CD4-positive, alpha-beta memory T cell (primary cell): Measurements from ENCODE around the gene ACTL7A. TPM values are rescaled to one million over a fixed set of nuclear protein-coding genes. Genes with fewer than 3 reads are reported as not detected.
"Not testable (repeated sequence)": the region's sequence is repeated elsewhere in the genome, so short reads cannot be mapped to it uniquely, and the experiment has no call there.

Experiments used
- CTCF ChIA-PET: fragments of 350-600 bp; sonication (Branson Sonifier 250); formaldehyde crosslinking; loops from one replicate; lab custom pipeline; 2021; ENCODE audit warnings: inconsistent platforms; ENCODE audit not compliant: partially characterized antibody; lab: Charles Lee
- POLR2A ChIA-PET: fragments of 350-600 bp; sonication (Branson Sonifier 250); formaldehyde crosslinking; loops from one replicate; lab custom pipeline; 2021; ENCODE audit not compliant: partially characterized antibody; lab: Charles Lee
- DNase-seq, 5 donors: peaks; one replicate each; pipeline versions ENCODE4 v3.0.0 to v3.0.0-alpha.2; 2020 to 2022; ENCODE audit warnings: mixed read lengths in 1 of 5
- H3K27ac ChIP-seq: one replicate; pipeline ENCODE4 v1.7.0; 2013; ENCODE audit warnings: low read depth, low read length
- H3K27me3 ChIP-seq: 2 replicates; pipeline ENCODE4 v1.7.0; 2013; ENCODE audit warnings: mild to moderate bottlenecking, low read length, moderate library complexity; ENCODE audit not compliant: insufficient read depth
- H3K36me3 ChIP-seq: 2 replicates; pipeline ENCODE4 v1.7.0; 2013; ENCODE audit warnings: mild to moderate bottlenecking, low read length, moderate library complexity; ENCODE audit not compliant: insufficient read depth
- H3K4me1 ChIP-seq: 2 replicates; pipeline ENCODE4 v1.7.0; 2013; ENCODE audit warnings: mild to moderate bottlenecking, low read length, moderate library complexity; ENCODE audit not compliant: insufficient read depth
- H3K4me3 ChIP-seq, 2 donors: one replicate each; pipeline ENCODE4 v1.7.0; 2013; ENCODE audit warnings: low read length in 2 of 2, mild to moderate bottlenecking in 1 of 2
- H3K9me3 ChIP-seq, 2 donors: one replicate each; pipeline ENCODE4 v1.7.0; 2013; ENCODE audit warnings: low read length in 2 of 2, control low read depth in 1 of 2; ENCODE audit not compliant: control insufficient read depth in 1 of 2
- H3K27ac Mint-ChIP-seq, 7 donors: one replicate each; pipeline ENCODE4 v1.8.0; 2020 to 2021; ENCODE audit warnings: mixed read lengths in 7 of 7, mild to moderate bottlenecking in 6 of 7, inconsistent platforms in 3 of 7, moderate library complexity in 3 of 7
- H3K27me3 Mint-ChIP-seq, 2 donors: one replicate each; pipeline ENCODE4 v1.8.0; 2020 to 2021; ENCODE audit warnings: mixed read lengths in 2 of 2
- H3K36me3 Mint-ChIP-seq, 2 donors: one replicate each; pipeline ENCODE4 v1.8.0; 2020 to 2021; ENCODE audit warnings: mixed read lengths in 2 of 2, inconsistent platforms in 1 of 2, mild to moderate bottlenecking in 1 of 2
- H3K4me1 Mint-ChIP-seq, 4 donors: one replicate each; pipeline ENCODE4 v1.8.0; 2020 to 2021; ENCODE audit warnings: mixed read lengths in 4 of 4, mild to moderate bottlenecking in 1 of 4
- H3K4me3 Mint-ChIP-seq, 8 donors: one replicate each; pipeline ENCODE4 v1.8.0; 2020 to 2021; ENCODE audit warnings: mixed read lengths in 8 of 8, mild to moderate bottlenecking in 7 of 8, moderate library complexity in 6 of 8, inconsistent platforms in 3 of 8
- H3K9me3 Mint-ChIP-seq, 8 donors: one replicate each; pipeline ENCODE4 v1.8.0; 2020 to 2021; ENCODE audit warnings: mixed read lengths in 8 of 8, mild to moderate bottlenecking in 5 of 8, inconsistent platforms in 3 of 8, moderate library complexity in 1 of 8
- intact Hi-C: fragments of 100-400 bp; cut with micrococcal nuclease; formaldehyde crosslinking; loops from one replicate; pipeline ENCODE4 v1.15.1; 2023
- polyA plus RNA-seq, 2 donors: library from polyadenylated mRNA; unstranded; fragments of 300-500 nt; fragmentation: Illumina TruSeq; gene quantifications; one replicate each; pipeline ENCODE4 v1.2.3, GENCODE V29; 2021
- total RNA-seq, 2 experiments: library from RNA; stranded (reverse); gene quantifications; one replicate each; pipeline ENCODE4 v1.2.3, GENCODE V29; 2021

ACTL7A gene
- total and polyA plus RNA-seq, 4 experiments from 2014 or later, result not detected

DNA sequence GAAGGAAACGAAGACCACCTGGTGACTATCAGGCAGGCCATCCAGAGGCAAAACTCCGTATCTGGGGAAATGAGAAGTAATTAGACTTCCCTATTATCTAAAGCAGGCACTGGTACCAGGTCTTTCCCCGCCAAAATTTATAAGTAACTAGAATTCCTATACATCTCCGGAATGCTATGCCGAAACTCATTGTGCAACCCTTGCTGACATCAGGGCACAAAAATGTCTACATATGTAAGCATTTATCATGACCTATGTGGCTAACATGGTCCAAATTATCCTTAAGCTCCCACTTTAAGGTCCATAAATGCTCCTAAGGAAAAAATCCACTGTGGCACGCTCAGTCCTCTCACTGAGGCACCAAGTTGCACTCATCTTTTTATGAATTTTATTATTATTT lies 24.0 kb upstream of the ACTL7A start:
- H3K27me3 ChIP-seq, result no peaks in the 10 kb centered on the region
- H3K36me3 ChIP-seq, result no peaks in the 10 kb centered on the region
- Mint-ChIP-seq H3K9me3 (peaks cover 0 to 2% (median 0%) of the 10 kb centered on the region in 8 donors), H3K27me3 (peaks cover 0 to 9% of the 10 kb centered on the region in 2 donors), H3K36me3 (no peaks in the 10 kb centered on the region), H3K4me1 (peaks cover 4 to 8% (median 7%) of the 10 kb centered on the region in 4 donors), H3K4me3 (no peak overlapping the region), H3K27ac (no peak overlapping the region)
- ChIA-PET CTCF (no interaction called here), POLR2A (no interaction called here)
- H3K9me3 ChIP-seq, result no peaks in the 10 kb centered on the region
- no peaks in the 10 kb centered on the region for H3K4me1 ChIP-seq
- no peak overlapping the region for H3K4me3 ChIP-seq
- DNase-seq, result no peak
- H3K27ac ChIP-seq, result no peak overlapping the region
- intact Hi-C loops, result no loop called here

DNA sequence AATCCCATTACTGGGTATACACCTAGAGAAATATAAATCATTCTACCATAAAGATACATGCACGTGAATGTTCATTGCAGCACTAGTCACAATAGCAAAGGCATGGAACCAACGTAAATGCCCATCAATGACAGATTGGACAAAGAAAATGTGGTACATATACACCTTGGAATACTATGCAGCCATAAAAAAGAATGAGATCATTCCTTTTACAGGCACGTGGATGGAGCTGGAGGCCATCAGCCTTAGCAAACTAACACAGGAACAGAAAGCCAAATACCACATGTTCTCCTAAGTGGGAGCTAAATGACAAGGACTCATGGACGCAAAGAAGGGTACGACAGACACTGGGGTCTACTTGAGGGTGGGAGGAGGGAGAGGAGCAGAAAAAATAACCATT lies 22.5 kb upstream of the ACTL7A start:
- intact Hi-C loops, H3K36me3 Mint-ChIP-seq: not testable (repeated sequence)

DNA sequence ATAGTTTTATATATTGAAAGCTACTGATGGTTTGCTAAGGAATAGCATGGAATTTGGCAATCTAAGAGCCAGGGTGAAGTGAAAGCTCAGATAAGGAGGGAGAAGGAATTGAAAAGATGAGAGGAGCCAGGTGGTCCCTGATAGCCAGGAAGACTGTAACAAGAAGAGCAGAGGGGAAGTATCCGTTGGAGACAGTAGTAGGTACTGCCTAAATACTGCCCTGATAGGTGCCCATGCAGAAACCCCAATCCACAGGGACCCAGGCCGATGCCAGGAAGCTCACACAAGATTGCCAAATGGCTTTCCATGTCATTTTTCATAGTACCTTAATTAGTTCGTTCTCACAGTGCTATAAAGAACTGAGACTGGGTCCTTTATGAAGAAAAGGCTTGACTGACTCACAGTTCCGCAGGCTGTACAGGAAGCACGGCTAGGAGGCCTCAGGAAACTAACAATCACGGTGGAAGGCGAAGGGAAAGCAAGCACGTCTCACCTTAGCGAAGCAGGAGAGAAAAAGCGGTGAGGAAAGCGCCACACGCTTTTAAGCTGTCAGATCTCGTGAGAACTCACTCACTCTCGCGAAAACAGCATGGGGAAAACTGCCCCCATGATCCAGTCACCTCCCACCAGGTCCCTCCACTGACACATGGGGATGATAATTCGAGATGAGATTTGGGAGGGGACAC lies 19.3 kb upstream of the ACTL7A start:
- Mint-ChIP-seq H3K27me3 (peaks cover 0 to 4% of the 10 kb centered on the region in 2 donors), H3K9me3 (peaks cover 0 to 2% (median 0%) of the 10 kb centered on the region in 8 donors), H3K36me3 (no peaks in the 10 kb centered on the region), H3K4me3 (peak overlapping the region; percentile 3 to 76 (median 52)), H3K27ac (peak overlapping the region in 5 of 7 donors; percentile 12 to 63 (median 31)), H3K4me1 (peaks cover 5 to 9% (median 7%) of the 10 kb centered on the region in 4 donors)
- H3K36me3 ChIP-seq, result no peaks in the 10 kb centered on the region
- DNase-seq, result no peak
- CTCF ChIA-PET, result no interaction called here
- no peaks in the 10 kb centered on the region for H3K27me3 ChIP-seq
- H3K9me3 ChIP-seq, result no peaks in the 10 kb centered on the region
- no peaks in the 10 kb centered on the region for H3K4me1 ChIP-seq
- no peak overlapping the region for H3K4me3 ChIP-seq
- POLR2A ChIA-PET, result no interaction called here
- intact Hi-C loops, result no loop called here
- no peak overlapping the region for H3K27ac ChIP-seq

More for the DNA sequence above, 22.5 kb upstream of the ACTL7A start:
- Mint-ChIP-seq H3K4me3 (peak overlapping the region in 1 of 8 donors; percentile 21), H3K4me1 (peaks cover 6 to 10% (median 8%) of the 10 kb centered on the region in 4 donors)
- DNase-seq, H3K27me3 Mint-ChIP-seq, H3K36me3 ChIP-seq, H3K27ac ChIP-seq, POLR2A ChIA-PET, CTCF ChIA-PET, H3K9me3 ChIP-seq, H3K4me1 ChIP-seq, H3K27ac Mint-ChIP-seq, H3K4me3 ChIP-seq, H3K27me3 ChIP-seq, H3K9me3 Mint-ChIP-seq: not testable (repeated sequence)

DNA sequence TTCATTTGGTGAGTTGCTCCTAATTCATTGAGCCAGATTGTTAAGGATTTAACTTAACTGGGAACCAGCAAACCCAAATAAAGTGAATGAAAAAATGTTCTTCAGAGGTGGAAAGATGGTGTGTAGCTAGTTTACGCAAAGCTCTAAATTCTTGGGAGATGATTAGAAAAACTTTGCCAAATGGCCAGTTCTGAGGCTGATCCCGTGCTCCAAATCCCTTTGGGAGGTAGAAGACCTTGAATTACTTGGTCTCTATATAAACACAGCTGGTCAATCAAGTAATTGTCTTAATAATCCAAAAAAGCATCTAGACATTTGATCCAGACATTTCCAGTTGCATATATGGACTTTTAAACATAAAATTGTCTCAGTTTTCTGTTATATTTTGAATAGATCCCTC lies 17.7 kb upstream of the ACTL7A start:
- Mint-ChIP-seq H3K27ac (no peak overlapping the region), H3K27me3 (peaks cover 2 to 3% of the 10 kb centered on the region in 2 donors), H3K36me3 (no peaks in the 10 kb centered on the region), H3K4me3 (no peak overlapping the region), H3K4me1 (peaks cover 5 to 9% (median 7%) of the 10 kb centered on the region in 4 donors), H3K9me3 (peaks cover 0 to 2% (median 0%) of the 10 kb centered on the region in 8 donors)
- ChIA-PET POLR2A (no interaction called here), CTCF (no interaction called here)
- Histone ChIP-seq H3K27me3 (no peaks in the 10 kb centered on the region), H3K4me1 (no peaks in the 10 kb centered on the region), H3K4me3 (no peak overlapping the region), H3K27ac (no peak overlapping the region), H3K9me3 (no peaks in the 10 kb centered on the region), H3K36me3 (no peaks in the 10 kb centered on the region)
- intact Hi-C loops, result no loop called here
- DNase-seq, result no peak

DNA sequence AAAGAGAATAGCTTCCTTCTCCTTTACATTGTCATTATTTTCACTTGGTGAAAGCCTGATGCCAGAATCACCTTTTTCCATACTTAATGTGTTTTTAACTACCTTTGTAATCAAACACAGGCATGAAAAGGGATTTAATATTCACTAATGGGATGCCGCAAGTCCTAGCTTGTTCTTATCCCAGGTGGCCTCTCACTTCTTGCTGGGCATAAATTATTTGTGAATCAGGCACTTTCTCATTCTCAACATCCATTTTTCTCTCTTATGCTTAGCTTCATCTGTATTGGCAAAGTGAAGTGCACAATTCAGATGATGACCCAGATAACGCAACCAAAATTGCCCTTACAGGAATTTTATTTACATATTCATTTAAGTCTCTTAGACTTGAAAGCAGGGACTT lies 17.2 kb upstream of the ACTL7A start:
- H3K27ac Mint-ChIP-seq, result no peak overlapping the region
- H3K9me3 Mint-ChIP-seq, result no peaks in the 10 kb centered on the region
- ChIA-PET POLR2A (no interaction called here), CTCF (no interaction called here)
- H3K27me3 Mint-ChIP-seq, result peaks cover 1 to 2% of the 10 kb centered on the region in 2 donors
- intact Hi-C loops, result no loop called here
- no peaks in the 10 kb centered on the region for H3K9me3 ChIP-seq
- no peak overlapping the region for H3K27ac ChIP-seq
- H3K4me3 ChIP-seq, result no peak overlapping the region
- H3K4me1 Mint-ChIP-seq, result peaks cover 5 to 9% (median 7%) of the 10 kb centered on the region in 4 donors
- H3K36me3 Mint-ChIP-seq, result no peaks in the 10 kb centered on the region
- no peak overlapping the region for H3K4me3 Mint-ChIP-seq
- no peaks in the 10 kb centered on the region for H3K27me3 ChIP-seq
- no peaks in the 10 kb centered on the region for H3K4me1 ChIP-seq
- H3K36me3 ChIP-seq, result no peaks in the 10 kb centered on the region
- no peak for DNase-seq

DNA sequence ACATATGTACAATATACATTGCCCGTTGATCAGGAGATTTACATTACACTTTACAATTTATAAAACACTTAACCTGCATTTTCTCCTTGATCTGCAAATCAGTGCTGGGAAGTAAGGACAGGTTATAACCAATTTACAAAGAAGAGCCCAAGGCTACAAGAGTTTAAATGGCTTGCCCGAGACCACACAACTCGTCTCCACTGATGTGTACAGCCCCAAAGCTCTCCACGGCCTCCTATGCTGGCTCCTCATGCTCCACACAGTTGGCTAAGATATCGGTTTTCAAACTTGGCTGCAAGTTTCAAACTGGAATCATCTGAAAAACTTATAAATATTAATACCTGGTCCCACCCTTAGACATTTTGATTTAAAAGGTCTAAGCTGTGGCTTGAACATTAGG lies 16.6 kb upstream of the ACTL7A start:
- DNase-seq, result no peak
- no peak overlapping the region for H3K4me3 ChIP-seq
- no peaks in the 10 kb centered on the region for H3K36me3 ChIP-seq
- H3K27ac Mint-ChIP-seq, result no peak overlapping the region
- no peak overlapping the region for H3K27ac ChIP-seq
- no peaks in the 10 kb centered on the region for H3K9me3 ChIP-seq
- H3K4me3 Mint-ChIP-seq, result no peak overlapping the region
- no peaks in the 10 kb centered on the region for H3K4me1 ChIP-seq
- no peaks in the 10 kb centered on the region for H3K36me3 Mint-ChIP-seq
- intact Hi-C loops, result no loop called here
- no peaks in the 10 kb centered on the region for H3K9me3 Mint-ChIP-seq
- POLR2A ChIA-PET, result no interaction called here
- H3K27me3 Mint-ChIP-seq, result peaks cover 1 to 2% of the 10 kb centered on the region in 2 donors
- CTCF ChIA-PET, result no interaction called here
- peaks cover 5 to 9% (median 7%) of the 10 kb centered on the region in 4 donors for H3K4me1 Mint-ChIP-seq
- H3K27me3 ChIP-seq, result no peaks in the 10 kb centered on the region

DNA sequence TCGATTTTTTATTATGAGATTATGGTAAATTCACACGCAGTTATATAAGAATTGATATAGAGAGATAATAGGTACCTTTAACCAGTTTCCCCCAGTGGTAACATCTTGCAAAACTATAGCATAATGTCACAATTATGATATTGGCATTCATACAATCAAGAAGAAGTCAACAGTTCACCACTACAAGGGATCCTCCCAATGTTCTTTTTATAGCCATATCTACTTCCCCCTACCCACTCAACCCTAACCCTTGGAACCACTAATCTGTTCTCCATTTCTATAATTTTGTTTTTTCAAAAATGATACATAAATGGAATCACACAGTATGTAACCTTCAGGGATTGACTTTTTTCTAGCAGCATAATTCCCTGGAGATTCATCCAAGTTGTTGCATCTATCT lies 16.1 kb upstream of the ACTL7A start:
- Mint-ChIP-seq H3K9me3 (no peaks in the 10 kb centered on the region), H3K4me1 (peaks cover 5 to 9% (median 7%) of the 10 kb centered on the region in 4 donors), H3K4me3 (no peak overlapping the region), H3K27me3 (peaks cover 1 to 2% of the 10 kb centered on the region in 2 donors), H3K27ac (no peak overlapping the region), H3K36me3 (no peaks in the 10 kb centered on the region)
- Histone ChIP-seq H3K27ac (no peak overlapping the region), H3K9me3 (no peaks in the 10 kb centered on the region), H3K4me1 (no peaks in the 10 kb centered on the region), H3K27me3 (no peaks in the 10 kb centered on the region), H3K36me3 (no peaks in the 10 kb centered on the region), H3K4me3 (no peak overlapping the region)
- intact Hi-C loops, result no loop called here
- DNase-seq, result no peak
- ChIA-PET POLR2A (no interaction called here), CTCF (no interaction called here)
